Liver (tissue), 9 donors: ENCODE results near the gene SFXN5. TPM values are rescaled to one million over a fixed set of nuclear protein-coding genes. Genes with fewer than 3 reads are reported as not detected.

Experiments
- DNase-seq: peaks from one replicate; pipeline ENCODE4 v3.0.0-alpha.2; 2017; ENCODE audit warnings: low spot score
- H3K27ac ChIP-seq, 2 donors: one replicate each; pipeline ENCODE4 v1.7.0; 2013; ENCODE audit warnings: inconsistent platforms in 2 of 2, low read length in 2 of 2, control low read depth in 1 of 2, low read depth in 1 of 2, mild to moderate bottlenecking in 1 of 2
- H3K27me3 ChIP-seq, 4 donors: one replicate each; pipeline versions ENCODE4 v1.6.1 to v1.7.0; 2013; ENCODE audit warnings: low read length in 3 of 4, inconsistent platforms in 1 of 4, mild to moderate bottlenecking in 1 of 4, moderate library complexity in 1 of 4; ENCODE audit not compliant: control insufficient read depth in 4 of 4, insufficient read depth in 4 of 4
- H3K36me3 ChIP-seq, 4 donors: one replicate each; pipeline versions ENCODE4 v1.6.1 to v1.7.0; 2013; ENCODE audit warnings: low read length in 3 of 4, mild to moderate bottlenecking in 3 of 4, low read depth in 1 of 4, moderate library complexity in 1 of 4; ENCODE audit not compliant: control insufficient read depth in 4 of 4, insufficient read depth in 3 of 4
- H3K4me1 ChIP-seq, 4 donors: one replicate each; pipeline versions ENCODE4 v1.6.1 to v1.7.0; 2013; ENCODE audit warnings: low read length in 3 of 4, mild to moderate bottlenecking in 3 of 4, moderate library complexity in 1 of 4; ENCODE audit not compliant: control insufficient read depth in 4 of 4, insufficient read depth in 4 of 4
- H3K4me3 ChIP-seq, 3 donors: one replicate each; pipeline versions ENCODE4 v1.6.1 to v1.7.0; 2013; ENCODE audit warnings: low read length in 3 of 3, control low read depth in 1 of 3, low read depth in 1 of 3, mild to moderate bottlenecking in 1 of 3
- H3K9ac ChIP-seq, 2 donors: one replicate each; pipeline ENCODE4 v1.7.0; 2013; ENCODE audit warnings: low read length in 2 of 2, mild to moderate bottlenecking in 2 of 2, moderate library complexity in 2 of 2, control low read depth in 1 of 2, low read depth in 1 of 2
- H3K9me3 ChIP-seq, 4 donors: one replicate each; pipeline versions ENCODE4 v1.6.1 to v1.7.0; 2013; ENCODE audit warnings: low read length in 3 of 4; ENCODE audit not compliant: control insufficient read depth in 4 of 4
- CTCF ChIP-seq: fragments of 150-350 bp; IDR thresholded peaks from 2 replicates; pipeline ENCODE4 v1.5.1; 2017; ENCODE audit warnings: improper control_type of control experiment, low read depth, low read length; ENCODE audit not compliant: missing input control
- EGR1 ChIP-seq, 2 donors: IDR thresholded peaks; 2 replicates each; pipeline ENCODE4 v1.6.1; 2016 to 2018; ENCODE audit warnings: antibody characterized with exemption in 2 of 2, low read depth in 2 of 2
- FOXA1 ChIP-seq: IDR thresholded peaks from 2 replicates; pipeline ENCODE4 v1.6.1; 2016; ENCODE audit warnings: antibody characterized with exemption
- FOXA2 ChIP-seq: IDR thresholded peaks from 2 replicates; pipeline ENCODE4 v1.6.1; 2016; ENCODE audit warnings: antibody characterized with exemption
- GABPA ChIP-seq, 2 donors: IDR thresholded peaks in 1 of 2; conservative IDR thresholded peaks in 1 of 2; 2 replicates each; pipeline ENCODE4 v1.6.1; 2016; ENCODE audit warnings: antibody characterized with exemption in 2 of 2, mild to moderate bottlenecking in 1 of 2, moderate library complexity in 1 of 2
- HNF4A ChIP-seq, 2 donors: conservative IDR thresholded peaks; 2 replicates each; pipeline ENCODE4 v1.6.1; 2016; ENCODE audit warnings: antibody characterized with exemption in 2 of 2, mild to moderate bottlenecking in 2 of 2
- HNF4G ChIP-seq: IDR thresholded peaks from 2 replicates; pipeline ENCODE4 v1.6.1; 2016; ENCODE audit warnings: antibody characterized with exemption
- JUND ChIP-seq, 2 donors: IDR thresholded peaks; 2 replicates each; pipeline ENCODE4 v1.6.1; 2016; ENCODE audit warnings: antibody characterized with exemption in 2 of 2
- MAX ChIP-seq: IDR thresholded peaks from 2 replicates; pipeline ENCODE4 v1.6.1; 2016; ENCODE audit warnings: antibody characterized with exemption
- NR2F2 ChIP-seq: IDR thresholded peaks from 2 replicates; pipeline ENCODE4 v1.6.1; 2016; ENCODE audit warnings: antibody characterized with exemption
- RAD21 ChIP-seq, 2 donors: IDR thresholded peaks; 2 replicates each; pipeline ENCODE4 v1.6.1; 2016; ENCODE audit warnings: antibody characterized with exemption in 2 of 2, mild to moderate bottlenecking in 2 of 2
- RXRA ChIP-seq, 2 donors: IDR thresholded peaks; 2 replicates each; pipeline ENCODE4 v1.6.1; 2017 to 2018; ENCODE audit warnings: antibody characterized with exemption in 2 of 2, mild to moderate bottlenecking in 1 of 2
- SP1 ChIP-seq: IDR thresholded peaks from 2 replicates; pipeline ENCODE4 v1.6.1; 2018; ENCODE audit warnings: antibody characterized with exemption, mild to moderate bottlenecking
- TAF1 ChIP-seq: conservative IDR thresholded peaks from 2 replicates; pipeline ENCODE4 v1.6.1; 2016; ENCODE audit warnings: antibody characterized with exemption, mild to moderate bottlenecking
- YY1 ChIP-seq: IDR thresholded peaks from 2 replicates; pipeline ENCODE4 v1.6.1; 2016; ENCODE audit warnings: antibody characterized with exemption, mild to moderate bottlenecking
- ZBTB33 ChIP-seq: IDR thresholded peaks from 2 replicates; pipeline ENCODE4 v1.6.1; 2016; ENCODE audit warnings: antibody characterized with exemption
- WGBS: extraction: QIAGEN DNeasy Blood & Tissue Kit; methylation state at CpG from one replicate; pipeline ENCODE4 v1.1.7; 2013; 5-methylcytosine and 5-hydroxymethylcytosine counted together
- polyA plus RNA-seq, 2 donors: library from polyadenylated mRNA; stranded (reverse) in 1 of 2; unstranded in 1 of 2; fragments of 200-250 nt in 1 of 2; fragments of >200 nt in 1 of 2; fragmentation: Nextera tagmentation in 1 of 2; extraction: Ambion mirVana in 1 of 2; gene quantifications; one replicate each; pipeline versions ENCODE4 v1.2.1 to v1.2.3, GENCODE V29; 2013 to 2015
- total RNA-seq, 2 donors: library from RNA; depleted of rRNA; stranded (reverse); fragments of >200 nt; gene quantifications; one replicate each; pipeline ENCODE4 v1.2.3, GENCODE V29; 2014
- TF ChIP-seq, protein P1 (sequence below): IDR thresholded peaks from 2 replicates; pipeline ENCODE4 v1.6.1; 2016; ENCODE audit warnings: antibody characterized with exemption, mild to moderate bottlenecking
- TF ChIP-seq, protein P2 (sequence below): IDR thresholded peaks from 2 replicates; pipeline ENCODE4 v1.6.1; 2016; ENCODE audit warnings: antibody characterized with exemption
- donor health status: healthy.
- donor health status: healthy.
- donor health status: healthy.
- donor health status: healthy.
- donor health status: healthy.

Gene SFXN5
- total and polyA plus RNA-seq, 4 donors = 23.3 to 58.2 (median 29.5) TPM

- peaks cover 0 to 5% (median under 1%) of the 10 kb centered on the region in 4 donors for H3K9me3 ChIP-seq
- H3K27me3 ChIP-seq = no peaks in the 10 kb centered on the region
- TF ChIP-seq ZBTB33 (no peak), RXRA (IDR thresholded peaks at IDR 0.05) (no peak), HNF4G (no peak), NR2F2 (no peak), YY1 (no peak), FOXA1 (no peak), CTCF (no peak), FOXA2 (no peak), GABPA (IDR thresholded peaks at IDR 0.05 in 1 of 2, conservative IDR thresholded peaks at IDR 0.05 in 1 of 2) (no peak), TAF1 (no peak), MAX (no peak), JUND (IDR thresholded peaks at IDR 0.05) (no peak), HNF4A (conservative IDR thresholded peaks at IDR 0.05) (no peak), RAD21 (IDR thresholded peaks at IDR 0.05) (no peak), SP1 (no peak), EGR1 (IDR thresholded peaks at IDR 0.05; ENCODE audit: low read depth in 2 of 2) (no peak)
- TF ChIP-seq, protein P1, sequence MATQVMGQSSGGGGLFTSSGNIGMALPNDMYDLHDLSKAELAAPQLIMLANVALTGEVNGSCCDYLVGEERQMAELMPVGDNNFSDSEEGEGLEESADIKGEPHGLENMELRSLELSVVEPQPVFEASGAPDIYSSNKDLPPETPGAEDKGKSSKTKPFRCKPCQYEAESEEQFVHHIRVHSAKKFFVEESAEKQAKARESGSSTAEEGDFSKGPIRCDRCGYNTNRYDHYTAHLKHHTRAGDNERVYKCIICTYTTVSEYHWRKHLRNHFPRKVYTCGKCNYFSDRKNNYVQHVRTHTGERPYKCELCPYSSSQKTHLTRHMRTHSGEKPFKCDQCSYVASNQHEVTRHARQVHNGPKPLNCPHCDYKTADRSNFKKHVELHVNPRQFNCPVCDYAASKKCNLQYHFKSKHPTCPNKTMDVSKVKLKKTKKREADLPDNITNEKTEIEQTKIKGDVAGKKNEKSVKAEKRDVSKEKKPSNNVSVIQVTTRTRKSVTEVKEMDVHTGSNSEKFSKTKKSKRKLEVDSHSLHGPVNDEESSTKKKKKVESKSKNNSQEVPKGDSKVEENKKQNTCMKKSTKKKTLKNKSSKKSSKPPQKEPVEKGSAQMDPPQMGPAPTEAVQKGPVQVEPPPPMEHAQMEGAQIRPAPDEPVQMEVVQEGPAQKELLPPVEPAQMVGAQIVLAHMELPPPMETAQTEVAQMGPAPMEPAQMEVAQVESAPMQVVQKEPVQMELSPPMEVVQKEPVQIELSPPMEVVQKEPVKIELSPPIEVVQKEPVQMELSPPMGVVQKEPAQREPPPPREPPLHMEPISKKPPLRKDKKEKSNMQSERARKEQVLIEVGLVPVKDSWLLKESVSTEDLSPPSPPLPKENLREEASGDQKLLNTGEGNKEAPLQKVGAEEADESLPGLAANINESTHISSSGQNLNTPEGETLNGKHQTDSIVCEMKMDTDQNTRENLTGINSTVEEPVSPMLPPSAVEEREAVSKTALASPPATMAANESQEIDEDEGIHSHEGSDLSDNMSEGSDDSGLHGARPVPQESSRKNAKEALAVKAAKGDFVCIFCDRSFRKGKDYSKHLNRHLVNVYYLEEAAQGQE = no peak
- TF ChIP-seq, protein P2, sequence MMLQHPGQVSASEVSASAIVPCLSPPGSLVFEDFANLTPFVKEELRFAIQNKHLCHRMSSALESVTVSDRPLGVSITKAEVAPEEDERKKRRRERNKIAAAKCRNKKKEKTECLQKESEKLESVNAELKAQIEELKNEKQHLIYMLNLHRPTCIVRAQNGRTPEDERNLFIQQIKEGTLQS = no peak
- no peak overlapping the region for H3K27ac ChIP-seq
- 86% methylated on average over 6 of the region's 6 CpGs for WGBS
- DNase-seq = no peak
- no peak overlapping the region for H3K4me3 ChIP-seq
- no peak overlapping the region for H3K9ac ChIP-seq
- H3K36me3 ChIP-seq = peaks cover 3 to 24% (median 21%) of the 10 kb centered on the region in 4 donors
- peaks cover 0 to 21% (median 8%) of the 10 kb centered on the region in 4 donors for H3K4me1 ChIP-seq
These were observed 12.4 kb downstream of the SFXN5 start for GRCh38 chr2:73059106-73059505.
